ENCODE results near the gene ABHD2.

Gene ABHD2

GRCh38 chr15:89196241-89196640, 108.0 kb downstream of the ABHD2 start:
- Histone ChIP-seq H3K27ac (ENCODE audit: low read depth, low read length) (no peak overlapping the region), H3K4me3 (ENCODE audit: low read length) (no peak overlapping the region), H3K79me2 (ENCODE audit: control insufficient read depth, low read length) (no peaks in the 10 kb centered on the region), H3K27me3 (ENCODE audit: control insufficient read depth, low read length) (no peaks in the 10 kb centered on the region), H3K36me3 (ENCODE audit: control insufficient read depth, low read length) (peaks cover under 1% of the 10 kb centered on the region), H3K9me3 (ENCODE audit: control insufficient read depth, insufficient read depth, low read length) (no peaks in the 10 kb centered on the region), H3K9me2 (replicated peaks; ENCODE audit: control insufficient read depth, low read length) (no peaks in the 10 kb centered on the region), H3F3A (ENCODE audit: control insufficient read depth, insufficient read depth) (no peaks in the 10 kb centered on the region), H3K4me1 (ENCODE audit: control insufficient read depth, low read length) (no peaks in the 10 kb centered on the region), H4K20me1 (ENCODE audit: control insufficient read depth, insufficient read depth, low read depth, low read length) (no peaks in the 10 kb centered on the region), H3K4me2 (ENCODE audit: low read length) (no peak overlapping the region)
- no peak for TF ChIP-seq EZH2phosphoT487 (IDR thresholded peaks at IDR 0.05; ENCODE audit: borderline replicate concordance, low read length)

GRCh38 chr15:89196994-89197393, 108.7 kb downstream of the ABHD2 start:
- H3F3A ChIP-seq (ENCODE audit: control insufficient read depth, insufficient read depth): no peaks in the 10 kb centered on the region
- H3K4me2 ChIP-seq (ENCODE audit: low read length): no peak overlapping the region
- no peaks in the 10 kb centered on the region; the same call in 1 of the 2 replicates for H3K36me3 ChIP-seq (ENCODE audit: control insufficient read depth, low read length)
- no peaks in the 10 kb centered on the region for H3K27me3 ChIP-seq (ENCODE audit: control insufficient read depth, low read length)
- no peak overlapping the region for H3K4me3 ChIP-seq (ENCODE audit: low read length)
- H3K9me3 ChIP-seq (ENCODE audit: control insufficient read depth, insufficient read depth, low read length): no peaks in the 10 kb centered on the region
- H3K27ac ChIP-seq (ENCODE audit: low read depth, low read length): no peak overlapping the region
- TF ChIP-seq EZH2phosphoT487 (IDR thresholded peaks at IDR 0.05; ENCODE audit: borderline replicate concordance, low read length) (no peak), CTCF (IDR thresholded peaks at IDR 0.05; ENCODE audit: low read depth, low read length, poor library complexity, severe bottlenecking) (no peak)
- no peaks in the 10 kb centered on the region for H3K79me2 ChIP-seq (ENCODE audit: control insufficient read depth, low read length)
- no peaks in the 10 kb centered on the region for H4K20me1 ChIP-seq (ENCODE audit: control insufficient read depth, insufficient read depth, low read depth, low read length)
- no peaks in the 10 kb centered on the region for H3K4me1 ChIP-seq (ENCODE audit: control insufficient read depth, low read length)
- H3K9me2 ChIP-seq (replicated peaks; ENCODE audit: control insufficient read depth, low read length): no peaks in the 10 kb centered on the region

- Histone ChIP-seq H3K36me3 (ENCODE audit: control insufficient read depth, low read length) (no peaks in the 10 kb centered on the region), H3K4me3 (ENCODE audit: low read length) (no peak overlapping the region), H3K27ac (ENCODE audit: low read depth, low read length) (no peak overlapping the region), H3K27me3 (ENCODE audit: control insufficient read depth, low read length) (no peaks in the 10 kb centered on the region), H3K4me1 (ENCODE audit: control insufficient read depth, low read length) (no peaks in the 10 kb centered on the region), H4K20me1 (ENCODE audit: control insufficient read depth, insufficient read depth, low read depth, low read length) (no peaks in the 10 kb centered on the region), H3K9me2 (replicated peaks; ENCODE audit: control insufficient read depth, low read length) (no peaks in the 10 kb centered on the region), H3K9me3 (ENCODE audit: control insufficient read depth, insufficient read depth, low read length) (no peaks in the 10 kb centered on the region), H3F3A (ENCODE audit: control insufficient read depth, insufficient read depth) (no peaks in the 10 kb centered on the region), H3K4me2 (ENCODE audit: low read length) (no peak overlapping the region), H3K79me2 (ENCODE audit: control insufficient read depth, low read length) (no peaks in the 10 kb centered on the region)
- TF ChIP-seq CTCF (IDR thresholded peaks at IDR 0.05; ENCODE audit: low read depth, low read length, poor library complexity, severe bottlenecking): no peak
These were observed 109.3 kb downstream of the ABHD2 start for GRCh38 chr15:89197503-89197971.

GRCh38 chr15:89198196-89198595, 109.9 kb downstream of the ABHD2 start:
- Histone ChIP-seq H3K4me2 (ENCODE audit: low read length) (no peak overlapping the region), H3K79me2 (ENCODE audit: control insufficient read depth, low read length) (no peaks in the 10 kb centered on the region), H4K20me1 (ENCODE audit: control insufficient read depth, insufficient read depth, low read depth, low read length) (no peaks in the 10 kb centered on the region), H3F3A (ENCODE audit: control insufficient read depth, insufficient read depth) (no peaks in the 10 kb centered on the region), H3K9me3 (ENCODE audit: control insufficient read depth, insufficient read depth, low read length) (no peaks in the 10 kb centered on the region), H3K27ac (ENCODE audit: low read depth, low read length) (no peak overlapping the region), H3K27me3 (ENCODE audit: control insufficient read depth, low read length) (no peaks in the 10 kb centered on the region), H3K4me1 (ENCODE audit: control insufficient read depth, low read length) (no peaks in the 10 kb centered on the region), H3K9me2 (replicated peaks; ENCODE audit: control insufficient read depth, low read length) (no peaks in the 10 kb centered on the region), H3K36me3 (ENCODE audit: control insufficient read depth, low read length) (no peaks in the 10 kb centered on the region), H3K4me3 (ENCODE audit: low read length) (no peak overlapping the region)
- no peak for TF ChIP-seq EZH2phosphoT487 (IDR thresholded peaks at IDR 0.05; ENCODE audit: borderline replicate concordance, low read length)
- no peak for TF ChIP-seq CTCF (IDR thresholded peaks at IDR 0.05; ENCODE audit: low read depth, low read length, poor library complexity, severe bottlenecking)

All from DOHH2 (cell line).